HG03342 (cell line): ENCODE results near the gene OTOP2.
"Not testable (repeated sequence)": the region's sequence is repeated elsewhere in the genome, so short reads cannot be mapped to it uniquely, and the experiment has no call there.

ENCODE experiments used
- ATAC-seq: cut with Tn5 transposase; IDR thresholded peaks from one replicate; pipeline ENCODE4 v1.9.1; 2021; ENCODE audit warnings: mild to moderate bottlenecking, moderate library complexity; ENCODE audit not compliant: unreplicated experiment

Gene OTOP2

DNA sequence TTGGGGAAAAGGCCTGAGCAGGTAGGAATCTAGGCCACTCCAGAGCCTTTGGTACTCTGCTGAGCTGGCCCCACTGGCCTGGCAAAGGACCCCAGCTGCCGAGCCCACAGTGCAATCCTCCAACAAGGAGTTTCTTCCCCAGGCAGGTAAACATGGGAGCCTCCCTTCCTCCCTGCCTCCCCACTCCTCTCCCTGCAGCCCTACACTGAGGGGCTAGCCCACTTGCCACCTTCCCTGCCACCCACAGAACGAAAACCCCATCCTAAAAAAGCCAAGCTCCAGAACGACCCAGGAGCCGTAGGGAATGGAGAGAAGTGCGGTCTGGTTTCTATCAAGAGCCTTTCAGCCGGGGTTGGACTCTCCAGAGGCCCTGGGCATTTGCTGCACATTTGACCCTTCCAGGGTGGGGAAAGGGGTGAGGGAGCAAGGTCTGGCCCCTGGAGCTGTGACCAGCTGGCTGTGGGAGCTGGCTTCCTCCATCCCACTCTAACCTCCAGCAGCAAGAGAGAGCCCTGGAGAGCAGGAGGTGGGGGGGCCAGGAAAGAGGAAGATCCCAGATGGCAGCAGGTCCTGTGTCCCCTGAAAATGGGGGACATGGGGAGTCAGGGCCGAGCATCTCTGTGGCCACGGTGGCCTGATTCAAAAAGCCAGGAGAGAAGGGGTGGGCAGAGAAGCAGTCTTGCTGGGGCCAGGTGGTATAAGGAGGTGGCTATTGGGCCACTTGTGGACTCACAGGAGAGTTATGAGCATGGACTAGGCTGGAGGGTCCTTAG, 47.2 kb downstream of the OTOP2 start:
- no peak for ATAC-seq

DNA sequence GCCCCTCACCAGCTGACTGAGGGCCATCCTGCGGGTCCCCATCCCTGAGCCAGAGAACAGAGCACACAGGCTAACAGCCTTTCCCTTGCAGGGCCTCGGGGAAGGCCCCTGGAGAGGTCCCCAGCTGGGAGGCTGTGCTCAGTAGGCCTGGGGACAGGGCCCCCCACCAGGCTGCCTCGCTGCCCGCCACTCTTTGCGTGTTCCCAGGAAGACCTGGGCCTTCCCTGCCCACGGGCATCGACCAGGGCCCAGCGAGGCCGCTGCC, 47.7 kb downstream of the OTOP2 start:
- no peak for ATAC-seq

DNA sequence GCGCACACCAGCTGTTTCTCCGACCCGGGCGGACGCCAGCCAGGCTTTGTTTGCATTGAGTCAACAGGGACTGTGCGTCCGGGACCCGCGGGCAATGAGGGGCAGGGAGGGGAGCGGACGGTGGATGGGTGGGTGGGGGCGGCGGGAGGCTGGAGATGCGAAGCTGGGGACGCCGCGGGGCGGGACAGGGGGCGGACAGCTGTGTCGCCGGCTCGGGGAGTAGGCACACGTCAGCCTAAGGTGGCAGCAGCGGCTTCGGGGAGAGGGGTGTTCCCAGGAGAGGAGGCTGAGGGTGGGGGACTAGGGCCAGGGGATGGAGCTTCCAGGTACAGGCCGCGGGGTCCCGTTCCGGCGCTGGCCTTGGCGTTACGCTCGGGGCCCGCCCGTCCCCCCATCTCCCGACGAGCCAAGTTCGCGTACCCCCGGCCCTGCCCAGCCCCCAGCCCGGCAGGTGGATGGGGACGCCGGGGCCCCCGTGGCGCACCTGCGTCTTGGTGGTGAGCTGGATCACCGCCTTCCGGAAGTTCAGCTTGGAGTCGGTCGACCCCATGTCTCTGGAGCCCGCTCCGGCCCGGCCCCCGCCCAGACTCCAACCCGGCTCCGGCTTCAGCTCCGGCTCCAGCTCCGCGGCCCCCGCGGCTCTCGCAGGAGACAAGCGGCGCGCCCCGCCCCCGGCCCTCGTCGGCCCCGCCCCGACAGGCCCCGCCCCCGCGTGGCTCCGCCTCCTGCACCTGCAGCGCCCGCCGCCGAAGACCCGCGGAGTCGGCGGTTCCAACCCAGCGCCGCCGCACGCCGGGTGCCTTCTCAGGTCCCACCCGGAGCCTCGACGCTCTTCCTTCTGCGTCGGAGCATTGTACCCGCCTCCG, 48.3 kb downstream of the OTOP2 start, which contains the start of gene HID1:
HID1 (minus strand) TSS at position 653 of the 866 bp plus-strand sequence; CDS start at position 550, 103 bp downstream.
- no peak for ATAC-seq

DNA sequence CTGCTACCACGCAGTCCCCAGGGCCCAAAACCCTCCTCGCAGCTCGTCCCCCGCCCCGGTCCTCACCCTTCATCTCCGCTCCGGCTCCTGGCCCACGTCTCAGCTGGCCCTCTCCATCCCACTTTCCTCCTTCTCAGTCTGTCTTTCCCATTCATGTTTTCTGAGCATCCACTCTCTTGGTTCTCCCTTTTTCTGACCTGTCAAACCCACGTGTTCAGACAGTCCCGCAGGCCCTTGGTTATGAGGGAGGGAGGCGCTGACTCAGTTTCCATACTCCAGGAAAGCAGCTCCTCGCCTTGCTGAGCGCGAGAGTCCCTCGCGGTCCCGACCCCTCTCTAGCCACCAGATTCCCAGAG, 48.9 kb downstream of the OTOP2 start:
- ATAC-seq, result no peak

DNA sequence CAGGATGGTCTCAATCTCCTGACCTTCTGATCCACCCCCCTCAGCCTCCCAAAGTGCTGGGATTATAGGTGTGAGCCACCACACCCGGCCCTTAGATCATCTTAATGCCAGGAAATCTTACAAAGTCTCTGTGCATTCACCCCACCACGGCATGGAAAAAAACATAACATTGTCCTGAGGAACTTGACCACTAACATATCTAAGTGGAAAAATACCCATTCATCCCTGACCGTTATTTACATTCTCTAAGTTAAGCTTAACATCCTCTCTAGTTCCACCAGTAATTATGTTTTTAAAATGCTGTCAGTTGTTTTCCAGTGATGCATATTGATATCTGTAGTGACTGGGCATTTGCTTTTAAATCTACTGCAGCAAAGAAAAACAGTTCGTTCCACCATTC, 51.9 kb downstream of the OTOP2 start:
- ATAC-seq, result no peak

DNA sequence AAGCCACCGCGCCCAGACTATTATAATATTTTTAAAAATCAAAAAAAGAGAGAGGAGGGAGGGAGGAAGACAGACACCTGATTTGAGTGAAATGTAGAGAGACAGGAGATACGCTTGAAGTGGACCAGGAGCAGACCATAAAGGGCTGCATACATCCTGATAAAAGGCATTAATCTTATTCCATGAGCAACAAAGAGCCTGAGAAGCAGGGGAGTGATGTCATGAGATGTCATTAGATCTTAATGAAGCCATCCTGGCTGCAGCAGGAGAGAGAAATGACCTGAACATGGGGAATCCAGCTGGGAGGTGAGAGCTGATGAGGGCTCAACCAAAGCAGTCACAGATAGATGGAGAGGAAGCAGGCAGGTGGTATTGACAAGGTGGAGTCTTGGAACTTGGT, 53.7 kb downstream of the OTOP2 start:
- ATAC-seq, result no peak

DNA sequence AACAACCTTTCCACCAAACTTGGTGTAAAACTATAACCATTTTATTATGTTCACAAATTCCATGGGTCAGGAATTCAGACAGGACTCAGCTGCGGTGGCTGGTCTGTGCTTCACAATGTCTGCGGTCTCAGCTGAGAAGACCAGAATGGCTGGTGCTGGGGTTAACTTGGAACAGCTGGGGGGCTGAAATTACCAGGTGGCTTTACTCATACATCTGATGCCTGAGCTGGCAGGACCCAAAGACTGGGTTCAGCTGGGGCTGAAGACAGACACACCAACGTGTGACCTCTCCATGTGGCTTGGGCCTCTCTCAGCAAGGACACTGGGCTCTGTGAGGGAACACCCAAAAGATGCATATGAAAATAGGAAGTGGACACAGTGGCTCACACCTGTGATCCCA, 54.2 kb downstream of the OTOP2 start:
- no peak for ATAC-seq

DNA sequence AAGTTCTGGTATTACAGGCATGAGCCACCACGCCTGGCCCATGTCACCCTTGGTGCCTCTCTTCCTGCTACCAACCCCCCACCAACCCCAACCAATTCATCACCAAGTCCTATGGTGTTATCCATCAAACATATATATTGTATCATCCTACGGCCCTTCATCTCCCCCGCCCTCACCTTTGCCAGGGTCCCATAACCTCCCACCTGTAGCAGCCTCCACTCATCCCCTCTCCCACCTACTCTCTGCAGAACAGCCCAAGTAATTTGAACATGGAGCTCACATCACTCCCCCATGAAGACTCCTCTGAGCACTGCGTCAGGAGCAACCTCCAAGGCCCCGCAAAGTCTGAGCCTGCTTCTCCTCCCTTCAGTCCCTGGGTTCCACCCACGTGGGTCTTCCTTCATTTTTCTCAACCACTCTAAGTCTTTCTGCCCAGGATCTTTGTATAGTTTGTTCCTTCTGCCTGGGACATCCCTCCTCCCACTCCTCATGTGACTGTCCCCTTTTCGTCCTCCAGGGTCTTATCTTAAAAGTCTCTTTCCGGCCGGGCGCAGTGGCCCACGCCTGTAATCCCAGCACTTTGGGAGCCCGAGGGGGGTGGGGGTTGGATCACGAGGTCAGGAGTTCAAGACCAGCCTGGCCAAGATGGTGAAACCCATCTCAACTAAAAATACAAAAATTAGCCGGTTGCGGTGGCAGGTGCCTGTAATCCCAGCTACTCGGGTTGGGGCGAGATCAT, 55.5 kb downstream of the OTOP2 start:
- no peak for ATAC-seq

DNA sequence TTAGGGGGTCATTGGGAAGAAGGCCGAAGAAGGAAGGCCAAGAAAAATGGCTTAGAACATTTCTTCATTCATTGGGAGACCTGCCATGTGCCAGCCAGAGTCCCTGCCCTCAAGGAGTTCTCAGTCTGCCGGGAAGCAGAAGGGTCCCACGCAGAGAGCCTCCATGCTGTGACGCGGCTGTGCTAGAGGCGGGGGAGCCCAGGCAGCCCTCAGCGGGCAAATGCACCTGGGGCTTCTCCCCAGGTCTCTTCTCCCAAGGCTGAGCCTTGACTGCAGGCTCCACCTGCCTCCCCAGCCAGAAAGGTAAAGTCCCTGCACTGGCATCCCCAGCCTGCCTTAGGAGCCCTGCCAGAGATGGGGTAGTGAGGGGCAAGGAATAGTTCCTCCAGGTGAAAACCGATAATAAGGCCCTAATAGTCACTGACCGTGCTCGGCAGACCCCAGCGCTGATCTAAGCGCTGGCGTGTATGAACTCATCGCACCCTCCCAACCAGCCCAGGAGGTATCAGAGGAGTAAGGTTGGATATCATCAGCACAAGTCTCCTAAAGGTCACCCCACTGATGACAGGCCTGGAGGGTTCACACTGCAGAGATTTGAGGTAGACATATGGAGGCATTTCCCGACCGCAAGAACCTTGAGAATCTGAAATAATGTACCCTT, 57.4 kb downstream of the OTOP2 start:
- ATAC-seq, result no peak

DNA sequence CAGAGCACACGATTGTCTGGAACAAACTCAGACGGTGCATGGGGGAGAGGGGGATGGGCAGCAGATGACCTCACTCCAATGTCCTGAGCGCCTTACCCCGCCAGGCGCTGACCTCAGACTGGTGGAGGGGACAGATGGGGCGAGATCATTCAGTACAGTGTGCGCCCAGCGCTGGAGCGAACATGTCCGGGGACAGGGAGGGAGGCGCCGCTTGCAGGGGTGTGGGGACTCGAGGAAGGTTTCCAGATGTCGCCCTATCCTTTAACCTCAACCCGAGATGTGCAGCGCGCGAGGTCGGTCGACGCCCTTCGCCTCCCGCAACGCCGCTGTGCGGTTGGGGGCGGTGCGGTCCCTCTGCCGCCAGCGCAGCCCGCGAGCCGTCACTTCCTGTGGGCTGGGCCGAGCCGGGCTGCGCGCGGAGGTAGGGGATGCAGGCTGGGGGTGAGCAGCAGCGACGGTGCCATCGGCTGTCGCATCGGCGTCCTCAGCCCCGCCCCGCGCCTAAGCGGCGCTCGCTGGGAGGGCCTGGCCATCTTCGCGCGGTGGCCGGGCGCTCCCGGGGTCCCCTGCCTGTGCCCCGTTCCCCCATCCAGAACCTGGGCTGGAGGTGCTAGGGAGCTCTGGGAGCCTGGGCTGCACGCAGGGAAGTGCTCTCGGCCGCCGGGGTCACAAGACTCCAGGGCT, 58.0 kb downstream of the OTOP2 start:
- no peak for ATAC-seq

DNA sequence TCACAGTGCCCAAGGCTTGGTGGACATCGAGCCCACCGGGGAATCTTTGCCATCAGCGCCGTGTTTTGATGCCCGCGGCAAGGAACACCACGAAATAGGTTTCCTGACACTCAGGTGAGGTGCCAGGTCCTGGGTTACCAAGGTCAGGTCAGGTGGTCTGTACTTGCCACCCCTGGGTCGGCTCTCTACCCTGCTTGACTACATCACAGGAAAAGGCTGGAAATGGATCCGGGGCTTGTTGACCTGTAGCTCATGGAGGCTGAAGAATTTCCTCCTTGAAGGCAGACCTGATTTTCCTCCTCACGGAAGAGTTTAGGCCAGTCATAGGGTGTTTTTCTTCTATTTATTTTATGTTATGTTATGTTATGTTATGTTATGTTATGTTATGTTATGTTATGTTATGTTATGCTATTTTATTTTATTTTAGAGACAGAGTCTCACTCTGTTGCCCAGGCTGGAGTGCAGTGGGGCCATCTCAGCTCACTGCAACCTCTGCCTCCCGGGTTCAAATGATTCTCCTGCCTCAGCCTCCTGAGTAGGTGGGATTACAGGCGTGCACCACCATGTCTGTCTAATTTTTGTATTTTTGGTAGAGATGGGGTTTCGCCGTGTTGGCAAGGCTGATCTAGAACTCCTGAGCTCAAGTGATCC, 58.7 kb downstream of the OTOP2 start:
- ATAC-seq, result not testable (repeated sequence)
